Large intestine (tissue), 3 donors: ENCODE measurements around the gene FGF1. TPM values are rescaled to one million over a fixed set of nuclear protein-coding genes. Genes with fewer than 3 reads are reported as not detected.
A peak's percentile ranks its signal among the peaks of the same experiment; 100 is the strongest.

ENCODE experiments used
- DNase-seq, 2 donors: peaks; one replicate each; pipeline versions ENCODE4 v3.0.0 to v3.0.0-alpha.2; 2013
- H3K27ac ChIP-seq: one replicate; pipeline ENCODE4 v1.5.1; 2013; ENCODE audit warnings: low read length
- H3K27me3 ChIP-seq: 2 replicates; pipeline ENCODE4 v1.6.1; 2013; ENCODE audit warnings: low read length; ENCODE audit not compliant: control insufficient read depth, insufficient read depth
- H3K36me3 ChIP-seq: 2 replicates; pipeline ENCODE4 v1.6.1; 2013; ENCODE audit warnings: low read length; ENCODE audit not compliant: control insufficient read depth, insufficient read depth
- H3K4me1 ChIP-seq: one replicate; pipeline ENCODE4 v1.6.1; 2013; ENCODE audit warnings: low read length; ENCODE audit not compliant: control insufficient read depth, insufficient read depth
- H3K4me3 ChIP-seq: one replicate; pipeline ENCODE4 v1.5.1; 2013; ENCODE audit warnings: low read length
- H3K9me3 ChIP-seq: one replicate; pipeline ENCODE4 v1.6.1; 2013; ENCODE audit warnings: mild to moderate bottlenecking, low read depth, low read length, moderate library complexity; ENCODE audit not compliant: control insufficient read depth
- WGBS: methylation state at CpG from one replicate; pipeline ENCODE4 v1.1.5; 2013; ENCODE audit warnings: low lambda C conversion rate; ENCODE audit not compliant: insufficient coverage; 5-methylcytosine and 5-hydroxymethylcytosine counted together
- polyA plus RNA-seq: library from polyadenylated mRNA; unstranded; fragments of 120-200 nt; gene quantifications from one replicate; pipeline ENCODE4 v1.2.1, GENCODE V29; 2013

FGF1 gene
- polyA plus RNA-seq, 1 donor, result 9.7 TPM

GRCh38 chr5:142636093-142636492 lies 49.8 kb downstream of the FGF1 start:
- H3K4me1 ChIP-seq, result no peaks in the 10 kb centered on the region
- no peak for DNase-seq
- no CpG with 5 or more reads among the region's 5 CpGs for WGBS
- no peaks in the 10 kb centered on the region for H3K9me3 ChIP-seq
- H3K27me3 ChIP-seq, result no peaks in the 10 kb centered on the region
- no peaks in the 10 kb centered on the region for H3K36me3 ChIP-seq
- H3K27ac ChIP-seq, result no peak overlapping the region
- no peak overlapping the region for H3K4me3 ChIP-seq

GRCh38 chr5:142634216-142635011 lies 51.5 kb downstream of the FGF1 start:
- no peak overlapping the region for H3K27ac ChIP-seq
- no peaks in the 10 kb centered on the region for H3K27me3 ChIP-seq
- H3K4me3 ChIP-seq, result no peak overlapping the region
- no peaks in the 10 kb centered on the region for H3K9me3 ChIP-seq
- no peak for DNase-seq
- no peaks in the 10 kb centered on the region for H3K36me3 ChIP-seq
- 80% methylated on average over 1 of the region's 8 CpGs for WGBS
- H3K4me1 ChIP-seq, result no peaks in the 10 kb centered on the region

GRCh38 chr5:142630927-142631539 lies 54.9 kb downstream of the FGF1 start:
- Histone ChIP-seq H3K4me3 (no peak overlapping the region), H3K27ac (no peak overlapping the region), H3K9me3 (no peaks in the 10 kb centered on the region), H3K36me3 (no peaks in the 10 kb centered on the region), H3K4me1 (no peaks in the 10 kb centered on the region), H3K27me3 (no peaks in the 10 kb centered on the region)
- DNase-seq, result no peak
- 85% methylated on average over 2 of the region's 7 CpGs for WGBS

GRCh38 chr5:142627383-142628217 lies 58.3 kb downstream of the FGF1 start:
- WGBS, result 100% methylated on average over 2 of the region's 5 CpGs
- Histone ChIP-seq H3K36me3 (no peaks in the 10 kb centered on the region), H3K4me1 (no peaks in the 10 kb centered on the region), H3K4me3 (no peak overlapping the region), H3K27me3 (no peaks in the 10 kb centered on the region), H3K27ac (no peak overlapping the region), H3K9me3 (no peaks in the 10 kb centered on the region)
- DNase-seq, result no peak

GRCh38 chr5:142626786-142627185 lies 59.1 kb downstream of the FGF1 start:
- Histone ChIP-seq H3K27ac (no peak overlapping the region), H3K4me1 (no peaks in the 10 kb centered on the region), H3K27me3 (no peaks in the 10 kb centered on the region), H3K4me3 (no peak overlapping the region), H3K9me3 (no peaks in the 10 kb centered on the region), H3K36me3 (no peaks in the 10 kb centered on the region)
- DNase-seq, result peak; percentile 28 to 60
- no CpG with 5 or more reads among the region's 2 CpGs for WGBS

GRCh38 chr5:142626099-142626498 lies 59.8 kb downstream of the FGF1 start:
- Histone ChIP-seq H3K4me1 (no peaks in the 10 kb centered on the region), H3K4me3 (no peak overlapping the region), H3K27me3 (no peaks in the 10 kb centered on the region), H3K9me3 (no peaks in the 10 kb centered on the region), H3K27ac (no peak overlapping the region), H3K36me3 (no peaks in the 10 kb centered on the region)
- DNase-seq, result no peak
- WGBS, result no CpG with 5 or more reads among the region's 3 CpGs

GRCh38 chr5:142621227-142621626 lies 64.7 kb downstream of the FGF1 start:
- WGBS, result 92% methylated on average over 2 of the region's 3 CpGs
- no peak overlapping the region for H3K27ac ChIP-seq
- H3K4me1 ChIP-seq, result no peaks in the 10 kb centered on the region

GRCh38 chr5:142619815-142620214 lies 66.1 kb downstream of the FGF1 start:
- H3K27me3 ChIP-seq, result no peaks in the 10 kb centered on the region
- WGBS, result 97% methylated on average over 3 of the region's 11 CpGs
- H3K36me3 ChIP-seq, result no peaks in the 10 kb centered on the region
- no peak for DNase-seq
- no peak overlapping the region for H3K27ac ChIP-seq
- H3K4me1 ChIP-seq, result no peaks in the 10 kb centered on the region
- H3K4me3 ChIP-seq, result no peak overlapping the region
- H3K9me3 ChIP-seq, result no peaks in the 10 kb centered on the region

More at GRCh38 chr5:142621227-142621626, 64.7 kb downstream of the FGF1 start:
- no peaks in the 10 kb centered on the region for H3K36me3 ChIP-seq
- no peaks in the 10 kb centered on the region for H3K9me3 ChIP-seq
- no peaks in the 10 kb centered on the region for H3K27me3 ChIP-seq
- no peak overlapping the region for H3K4me3 ChIP-seq
- no peak for DNase-seq

- H3K27me3 ChIP-seq, result no peaks in the 10 kb centered on the region
- no peak for DNase-seq
- no peaks in the 10 kb centered on the region for H3K9me3 ChIP-seq
- H3K36me3 ChIP-seq, result no peaks in the 10 kb centered on the region
- no peak overlapping the region for H3K4me3 ChIP-seq
- H3K27ac ChIP-seq, result no peak overlapping the region
- no CpG with 5 or more reads among the region's 6 CpGs for WGBS
- no peaks in the 10 kb centered on the region for H3K4me1 ChIP-seq
These were observed 67.8 kb downstream of the FGF1 start for GRCh38 chr5:142618130-142618523.

- no peak overlapping the region for H3K27ac ChIP-seq
- WGBS, result 50% methylated on average over 1 of the region's 5 CpGs
- no peak overlapping the region for H3K4me3 ChIP-seq
- H3K4me1 ChIP-seq, result no peaks in the 10 kb centered on the region
- no peak for DNase-seq
- H3K9me3 ChIP-seq, result no peaks in the 10 kb centered on the region
- no peaks in the 10 kb centered on the region for H3K36me3 ChIP-seq
- no peaks in the 10 kb centered on the region for H3K27me3 ChIP-seq
These were observed 68.3 kb downstream of the FGF1 start for GRCh38 chr5:142617416-142618129.
